HG03378 (cell line): Measurements from ENCODE around the gene RPL38.

Source experiments
- ATAC-seq: cut with Tn5 transposase; IDR thresholded peaks from one replicate; pipeline ENCODE4 v1.9.1; 2021; ENCODE audit warnings: mild to moderate bottlenecking, moderate library complexity; ENCODE audit not compliant: unreplicated experiment

Gene RPL38

DNA sequence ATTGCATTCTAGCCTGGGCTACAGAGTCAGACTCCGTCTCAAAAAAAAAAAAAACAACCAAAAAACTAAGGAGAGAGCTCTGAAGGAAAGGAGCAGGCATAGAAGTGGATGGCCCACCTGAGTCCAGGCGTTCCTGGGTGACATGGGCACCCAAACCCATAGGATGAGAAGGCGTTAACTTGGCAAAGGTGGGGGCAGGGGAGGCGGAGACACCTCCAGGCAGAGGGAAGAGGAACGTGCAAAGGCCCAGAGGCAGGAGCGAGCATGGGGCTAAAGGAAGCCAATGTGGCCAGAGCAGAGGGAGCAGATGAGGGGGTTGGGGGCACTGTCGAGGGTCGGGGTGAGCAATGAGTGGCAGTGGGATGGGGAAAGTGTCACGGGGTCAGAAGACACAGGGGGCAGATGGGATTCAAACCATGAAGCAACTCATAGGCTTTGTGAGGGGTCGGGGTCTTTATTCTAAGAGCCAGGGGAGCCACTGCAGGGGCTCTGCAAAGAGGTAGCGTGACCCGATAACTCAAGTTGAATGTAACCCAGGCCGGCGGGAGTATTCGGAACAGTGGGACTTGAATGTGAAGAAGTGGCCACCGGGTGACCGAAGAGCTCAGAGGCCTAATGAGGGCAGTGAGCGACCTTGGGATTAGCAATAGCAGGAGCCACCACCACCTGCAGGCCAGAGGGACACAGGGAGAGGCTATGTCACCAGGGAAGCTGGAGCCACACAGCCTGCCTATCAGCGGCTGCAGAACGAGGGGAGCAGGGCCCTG is 21.7 kb downstream of the RPL38 start:
- no peak for ATAC-seq

DNA sequence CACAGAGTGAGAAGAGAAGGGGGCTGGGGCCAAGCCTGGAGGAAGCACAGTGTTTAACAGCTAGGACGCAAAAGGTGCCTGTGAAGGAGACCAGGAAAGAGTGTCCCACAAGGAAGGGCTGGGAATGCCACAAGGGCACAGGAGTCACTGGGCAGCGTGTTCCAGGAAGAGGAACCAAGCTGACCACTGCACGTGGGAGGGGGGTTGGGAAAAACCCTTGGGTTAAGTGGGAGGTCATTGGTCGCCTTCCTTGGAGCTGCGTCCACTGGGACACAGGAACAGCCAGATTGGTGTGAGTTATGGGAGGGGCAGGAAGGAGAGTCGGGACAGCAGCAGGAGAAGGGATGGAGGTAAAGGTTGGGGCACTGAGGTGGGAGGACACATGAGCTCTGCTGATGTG is 22.8 kb downstream of the RPL38 start:
- no peak for ATAC-seq

DNA sequence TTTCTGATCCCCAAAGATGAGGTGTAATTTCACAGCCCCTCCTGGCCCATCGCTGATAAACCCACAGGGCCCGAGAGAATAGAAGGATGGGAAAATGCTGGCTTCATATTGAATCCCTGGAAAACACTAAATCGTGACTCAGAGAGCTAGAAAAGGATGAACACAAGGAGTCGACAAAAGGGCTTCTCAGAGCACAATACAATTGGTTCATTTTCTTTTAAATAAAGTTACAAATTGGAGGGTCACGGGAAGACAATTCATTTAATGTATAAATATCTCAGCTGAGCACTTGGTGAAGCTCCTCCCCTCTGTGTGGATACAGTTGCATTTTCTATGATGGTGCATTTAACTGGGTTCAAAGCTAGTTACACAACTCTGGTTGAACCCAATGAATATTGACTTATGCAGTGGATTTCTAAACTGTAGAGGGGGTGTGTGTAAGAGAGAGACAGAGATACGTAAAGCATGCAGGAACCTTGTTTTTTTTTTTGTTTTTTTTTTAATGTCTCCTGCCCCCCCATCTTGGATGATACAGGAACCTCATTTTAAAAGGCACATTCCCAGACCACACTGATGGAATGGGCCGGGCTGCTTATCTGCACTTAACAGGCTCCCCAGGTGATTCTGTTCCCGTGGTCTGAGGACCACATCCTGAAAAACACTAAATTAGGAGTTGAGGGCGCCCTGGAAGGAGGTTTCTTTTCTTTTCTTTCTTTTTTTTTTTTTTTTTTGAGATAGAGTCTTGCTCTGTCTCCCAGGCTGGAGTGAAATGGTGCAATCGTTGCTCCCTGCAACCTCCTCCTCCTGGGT is 24.0 kb downstream of the RPL38 start:
- no peak for ATAC-seq

DNA sequence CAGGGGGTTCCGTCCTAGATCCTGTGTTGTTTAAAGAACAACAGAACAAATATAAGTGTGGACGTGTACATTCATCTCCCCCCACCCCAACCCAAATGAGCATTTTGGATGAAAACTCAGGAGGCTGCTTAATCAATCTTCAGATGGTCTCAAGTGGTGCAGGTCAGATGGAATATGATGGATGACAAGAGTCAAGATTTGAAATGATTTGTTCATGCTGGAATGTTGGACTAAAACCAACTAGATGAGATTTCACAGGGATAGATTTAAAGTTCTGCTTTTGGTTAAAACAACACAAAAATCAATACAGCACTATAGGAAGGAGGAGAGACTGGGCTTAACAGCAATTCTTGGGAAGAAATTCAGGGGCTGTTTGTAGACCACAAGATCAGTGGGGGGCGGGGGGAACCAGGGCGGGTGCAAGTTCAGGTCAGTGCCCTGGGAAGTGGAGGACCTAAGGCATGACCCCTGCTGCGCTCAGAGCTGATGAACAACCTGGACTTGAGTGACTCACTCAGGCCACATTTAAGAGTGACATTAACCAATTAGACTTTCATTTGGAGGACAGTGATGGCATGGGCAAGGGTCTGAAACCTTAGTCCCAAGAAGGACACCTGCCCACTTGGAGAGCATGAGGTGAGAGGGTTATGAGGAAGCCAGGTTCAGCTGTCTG is 25.0 kb downstream of the RPL38 start:
- ATAC-seq, result no peak

DNA sequence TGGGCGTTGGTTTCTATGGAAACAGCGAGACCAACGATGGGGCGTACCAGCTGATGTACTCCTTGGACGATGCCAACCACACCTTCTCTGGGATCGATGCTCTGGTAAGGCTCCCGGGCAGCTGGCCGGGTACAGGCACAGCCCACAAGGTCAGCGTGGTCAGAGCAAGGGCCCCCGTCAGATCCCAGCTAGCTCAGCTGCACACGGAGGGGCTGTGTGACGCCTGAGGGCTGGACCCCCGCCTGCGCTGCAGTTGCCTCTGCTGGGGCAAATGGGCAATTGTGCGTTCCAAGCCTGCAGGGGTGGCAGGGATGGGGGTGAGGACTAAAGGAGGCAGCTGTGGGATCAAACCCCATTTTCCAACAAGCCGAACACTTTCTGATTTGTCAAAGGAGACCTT is 27.4 kb downstream of the RPL38 start:
- no peak for ATAC-seq

DNA sequence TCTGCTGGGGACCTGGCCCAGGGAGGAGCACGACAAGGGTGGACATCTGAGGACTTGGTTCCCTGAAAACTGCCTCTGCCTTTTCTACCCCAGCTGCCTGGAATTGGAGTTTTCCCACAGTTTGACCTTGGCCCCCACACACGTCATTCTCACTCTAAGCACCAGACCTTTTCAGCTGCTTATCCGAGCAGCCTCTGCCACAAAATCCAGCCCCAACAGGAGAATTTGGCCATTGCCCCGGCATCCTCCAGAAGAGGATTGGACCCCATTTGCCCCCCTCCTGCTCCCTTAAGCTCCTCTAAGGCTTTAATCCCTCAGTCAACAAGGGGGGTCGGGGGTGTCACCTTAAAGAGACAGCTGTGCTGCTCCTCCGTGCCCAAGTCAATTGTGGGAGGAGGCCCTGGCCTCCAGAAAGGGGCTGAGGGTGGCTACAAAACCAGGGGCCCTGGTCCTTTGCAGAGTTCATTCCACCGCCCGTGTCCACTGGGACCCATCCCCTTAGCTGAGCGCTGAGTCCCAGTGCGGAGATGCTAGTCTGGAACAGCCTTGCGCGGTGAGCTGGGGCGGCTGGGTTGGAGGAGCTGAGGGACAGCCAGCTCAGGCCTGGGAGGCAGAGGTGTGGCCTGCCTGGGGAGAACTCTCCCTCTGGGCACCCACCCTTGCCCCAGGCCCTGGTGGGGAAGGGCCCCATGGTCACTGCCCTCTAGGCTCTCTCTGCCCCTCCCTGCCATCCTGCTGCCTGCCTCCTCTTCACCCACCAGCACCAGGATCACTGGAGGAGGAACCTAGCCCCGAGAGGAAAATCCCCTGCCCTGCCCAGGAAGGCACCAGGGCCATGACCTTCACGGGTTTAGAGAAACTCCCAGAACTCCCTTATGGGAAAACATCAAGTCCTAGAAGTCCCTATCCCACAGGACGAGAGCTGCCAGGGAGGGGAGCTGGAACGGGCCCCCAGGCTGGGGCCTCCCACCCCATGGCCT is 28.7 kb downstream of the RPL38 start:
- ATAC-seq, result no peak

DNA sequence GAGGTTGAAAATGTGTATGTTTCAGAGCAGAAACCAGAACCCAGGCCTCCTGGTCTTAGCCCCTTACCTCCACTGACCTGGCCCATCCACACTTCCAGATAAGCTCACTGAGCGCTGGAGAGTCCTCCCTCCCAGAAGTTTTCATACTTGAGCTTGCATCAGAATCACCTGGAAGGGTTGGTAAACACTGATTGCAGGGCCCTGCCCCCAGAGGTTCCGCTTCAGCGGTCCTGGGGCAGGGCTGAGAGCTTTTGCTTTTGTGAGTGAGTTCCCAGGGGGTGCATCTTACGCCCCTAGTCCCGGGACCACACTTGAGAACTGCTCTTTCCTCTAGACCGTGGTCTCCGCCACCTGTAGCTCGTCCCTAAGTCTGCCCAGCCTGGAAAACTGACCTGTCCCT is 30.5 kb downstream of the RPL38 start:
- ATAC-seq, result no peak

DNA sequence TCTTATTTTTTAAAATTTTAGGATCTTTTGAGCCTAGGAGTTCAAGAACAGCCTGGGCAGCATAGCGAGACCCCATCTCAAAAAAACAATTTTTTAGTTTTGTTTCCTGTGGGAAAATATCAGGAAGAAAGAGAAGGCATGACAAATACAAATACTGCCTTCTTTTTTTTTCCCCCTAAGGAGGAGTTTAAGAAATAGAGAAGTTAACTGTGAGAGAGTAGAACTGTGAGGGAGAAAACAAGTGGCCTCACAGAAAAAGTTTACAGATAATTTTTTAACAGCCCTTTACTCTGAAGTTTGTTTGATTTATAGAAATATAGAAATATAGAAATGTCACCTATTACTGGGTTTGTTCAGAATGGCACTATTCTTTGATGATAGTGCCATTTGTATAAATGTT is 31.0 kb downstream of the RPL38 start:
- no peak for ATAC-seq

DNA sequence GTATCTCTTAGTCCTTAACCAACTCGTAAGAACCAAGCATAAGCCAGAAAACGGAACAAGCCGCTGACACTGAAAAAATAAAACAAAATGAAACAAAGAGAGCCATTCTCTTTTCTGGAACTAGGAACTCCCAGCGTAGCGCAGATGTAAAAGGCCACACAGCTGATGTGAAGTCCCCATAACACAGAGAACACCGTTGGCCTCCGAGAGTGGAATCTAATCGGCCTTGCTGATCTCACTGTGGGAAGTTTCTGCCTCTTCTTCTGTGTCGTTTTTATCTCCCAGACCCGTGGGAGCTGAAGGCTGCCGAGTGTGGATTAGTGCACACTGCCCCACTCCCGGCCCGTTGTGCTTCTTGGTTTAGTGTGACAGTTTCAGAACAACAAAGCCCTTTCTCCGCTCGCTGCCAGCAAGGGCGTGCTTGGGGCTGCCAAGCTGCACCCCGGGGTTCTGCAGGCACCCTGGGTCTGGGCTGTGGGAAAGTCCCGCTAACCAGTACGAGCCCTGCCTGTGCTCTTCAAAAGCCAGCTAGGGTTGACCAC is 31.6 kb downstream of the RPL38 start:
- ATAC-seq, result no peak

DNA sequence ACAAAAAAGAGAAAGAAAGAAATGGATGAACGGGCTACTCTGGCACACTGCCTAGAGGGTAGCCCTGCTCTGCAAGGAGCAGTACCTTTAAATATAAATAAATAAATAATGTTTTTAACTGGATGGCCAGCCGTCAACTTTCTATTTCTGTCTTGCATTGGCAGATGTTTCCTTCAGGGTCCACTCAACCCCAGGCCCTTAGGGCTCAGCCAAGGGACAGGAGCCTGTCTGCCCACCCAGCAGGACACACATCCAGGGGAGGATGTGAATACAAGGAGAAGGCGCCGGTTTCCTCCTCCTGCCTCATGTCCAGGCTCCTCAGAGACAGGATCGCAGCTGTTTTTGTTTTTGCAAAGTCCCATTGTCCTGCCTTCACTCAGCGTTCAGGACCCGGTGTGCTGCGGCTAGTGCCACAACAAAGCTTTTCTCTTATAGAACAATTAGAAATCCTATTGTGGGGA is 32.5 kb downstream of the RPL38 start:
- ATAC-seq, result no peak

DNA sequence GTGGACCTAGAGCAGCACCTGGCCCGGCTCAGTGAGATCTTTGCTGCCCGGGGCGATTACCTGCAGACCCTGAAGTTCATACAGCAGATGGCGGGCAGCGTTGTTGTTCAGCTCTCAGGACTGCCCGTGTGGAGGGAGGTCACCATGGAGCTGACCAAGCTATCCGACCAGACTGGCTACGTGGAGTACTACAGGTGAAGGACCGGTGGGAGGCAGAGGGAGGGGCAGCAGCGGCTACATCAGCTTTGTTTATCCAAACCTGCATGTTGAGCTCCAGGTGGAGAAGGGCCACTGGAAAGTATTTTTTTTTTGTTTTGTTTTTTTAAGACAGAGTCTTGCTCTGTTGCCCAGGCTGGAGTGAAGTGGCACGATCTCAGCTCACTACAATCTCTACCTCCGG is 33.8 kb downstream of the RPL38 start:
- no peak for ATAC-seq

DNA sequence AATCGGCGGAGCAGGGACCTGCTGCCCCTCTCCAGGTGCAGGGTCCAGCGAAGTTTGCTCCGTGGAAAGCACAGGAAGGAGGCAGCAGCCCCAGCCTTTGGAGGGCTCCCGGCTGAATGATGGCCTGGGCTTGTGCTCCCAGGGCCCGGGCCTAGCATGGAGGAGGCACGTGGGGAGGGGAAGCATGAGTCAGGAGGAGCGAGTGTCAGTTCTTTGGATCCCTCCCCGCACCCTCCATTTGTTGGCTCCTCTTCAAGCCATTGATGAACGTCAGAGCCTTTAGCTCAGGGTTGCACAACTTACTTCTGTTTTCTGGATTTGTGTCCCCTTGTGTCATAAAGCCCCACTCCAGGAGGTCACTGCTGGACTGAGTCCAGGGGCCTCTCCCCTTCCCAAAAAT is 35.7 kb downstream of the RPL38 start:
- no peak for ATAC-seq

DNA sequence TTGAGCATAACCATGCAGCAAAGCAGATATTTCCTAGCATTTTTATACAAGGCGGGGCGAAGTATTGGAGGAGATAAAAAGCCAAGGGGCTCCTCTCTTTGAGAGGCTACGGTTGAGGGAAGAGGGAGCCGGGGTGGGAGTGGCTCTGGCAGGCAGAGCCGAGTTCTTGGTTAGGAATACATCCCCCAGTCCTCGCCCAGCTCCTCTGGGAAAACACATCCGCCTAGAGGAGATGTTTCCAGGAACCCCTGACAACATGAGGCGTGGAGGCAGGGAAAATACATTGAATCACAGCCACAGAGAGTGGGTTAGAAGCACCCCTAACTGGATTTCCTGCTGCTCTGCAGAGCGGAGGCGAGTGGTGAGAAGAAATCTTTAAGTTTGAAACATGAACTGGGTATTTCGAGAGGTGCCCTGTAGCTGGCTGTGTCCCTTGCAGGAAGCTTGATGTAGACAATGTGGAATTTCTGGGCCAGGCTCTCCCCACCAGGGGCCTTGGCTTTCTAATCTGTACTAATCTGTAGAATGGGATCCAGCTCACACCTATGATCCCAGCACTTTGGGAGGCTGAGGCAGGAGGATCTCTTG is 37.2 kb downstream of the RPL38 start:
- ATAC-seq, result no peak

DNA sequence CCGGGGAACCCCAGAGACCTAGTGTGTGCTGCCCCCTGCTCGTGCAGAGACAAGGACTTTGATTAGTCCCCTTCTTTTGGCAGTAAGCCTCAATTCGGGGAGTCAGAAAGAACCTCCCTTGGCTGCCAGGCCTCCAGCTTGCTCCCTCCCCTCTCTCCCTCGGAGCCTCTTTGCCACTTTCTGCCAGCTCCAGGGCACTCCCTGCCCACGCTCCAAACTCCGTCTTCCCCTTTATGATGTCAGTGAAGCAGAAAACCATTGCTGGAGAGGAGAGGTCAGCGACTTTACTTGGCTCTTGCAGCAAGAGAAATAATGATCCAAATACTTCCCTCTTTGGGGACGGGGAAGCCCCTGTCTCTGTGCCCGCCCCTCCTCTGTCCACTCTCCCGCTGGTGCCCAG is 38.0 kb downstream of the RPL38 start:
- ATAC-seq, result no peak

DNA sequence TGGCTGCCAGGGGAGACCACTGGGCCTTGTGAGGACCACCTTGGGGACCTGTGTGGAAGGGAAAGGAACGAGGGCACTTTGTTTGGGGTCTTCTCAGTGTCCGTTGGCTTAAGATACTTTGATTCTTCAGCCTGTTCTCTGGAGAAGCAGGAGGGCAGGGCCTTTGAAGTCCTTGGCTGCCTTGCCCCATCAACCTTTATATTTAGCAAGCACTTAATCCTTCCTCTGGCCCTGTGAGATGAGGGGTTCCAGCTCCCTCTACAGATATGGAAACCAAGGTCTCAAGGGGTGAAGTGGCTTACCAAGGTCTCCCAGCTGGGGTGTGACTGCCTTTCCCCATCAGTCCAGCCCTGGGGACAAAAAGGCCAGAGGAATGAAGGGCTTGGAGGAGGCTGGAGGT is 38.4 kb downstream of the RPL38 start:
- no peak for ATAC-seq

DNA sequence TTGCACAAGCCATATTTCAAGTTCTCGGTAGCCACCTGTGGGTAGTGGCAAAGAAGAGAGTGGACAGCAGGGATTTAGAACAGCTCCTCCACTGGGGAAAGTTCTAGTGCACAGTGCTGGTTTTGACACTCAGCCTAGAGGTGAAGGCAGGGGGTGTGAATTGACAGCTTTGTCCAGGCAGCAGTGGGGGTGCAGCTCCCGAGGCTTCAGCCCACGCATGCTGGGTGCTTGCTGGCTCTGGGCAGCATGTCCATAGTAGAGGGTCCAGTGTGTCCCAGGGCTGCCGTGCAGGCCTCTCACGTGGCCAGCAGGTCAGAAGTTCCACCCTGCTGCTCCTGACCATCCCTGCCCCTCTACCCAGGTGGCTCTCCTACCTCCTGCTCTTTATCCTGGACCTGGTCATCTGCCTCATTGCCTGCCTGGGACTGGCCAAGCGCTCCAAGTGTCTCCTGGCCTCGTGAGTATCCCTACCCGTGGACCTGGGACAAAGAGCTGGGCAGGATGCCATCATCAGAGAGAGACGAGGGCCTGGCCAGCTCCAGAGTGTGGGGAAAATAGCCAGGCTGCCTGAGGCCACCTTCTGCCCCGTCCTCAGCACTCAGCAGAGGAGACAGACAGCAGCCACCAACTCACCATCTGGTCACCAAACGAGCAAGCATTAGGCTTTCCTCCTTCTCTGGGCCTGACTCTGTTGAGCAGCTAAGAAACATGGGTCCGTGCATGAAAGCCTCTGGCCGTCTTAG is 39.7 kb downstream of the RPL38 start:
- ATAC-seq, result no peak

DNA sequence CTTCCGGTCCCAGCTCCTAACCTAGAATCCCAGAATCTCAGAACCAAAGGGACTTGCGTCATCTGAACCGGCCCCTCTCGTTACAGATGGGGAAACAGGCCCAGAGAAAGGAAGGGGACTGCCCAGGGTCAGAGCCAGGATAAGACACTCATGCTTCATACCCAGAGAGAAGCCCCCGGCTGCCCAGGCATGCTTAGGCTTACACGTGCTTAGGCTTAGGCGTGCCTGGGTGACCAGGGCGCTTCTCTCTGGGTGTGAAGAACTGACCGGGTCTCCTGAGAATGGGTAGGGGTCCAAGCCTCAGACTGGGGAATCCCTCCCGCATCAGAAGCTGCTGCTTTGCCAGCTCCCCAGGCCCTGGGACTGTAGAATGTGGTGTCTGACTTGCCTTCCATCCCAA is 40.6 kb downstream of the RPL38 start:
- no peak for ATAC-seq

DNA sequence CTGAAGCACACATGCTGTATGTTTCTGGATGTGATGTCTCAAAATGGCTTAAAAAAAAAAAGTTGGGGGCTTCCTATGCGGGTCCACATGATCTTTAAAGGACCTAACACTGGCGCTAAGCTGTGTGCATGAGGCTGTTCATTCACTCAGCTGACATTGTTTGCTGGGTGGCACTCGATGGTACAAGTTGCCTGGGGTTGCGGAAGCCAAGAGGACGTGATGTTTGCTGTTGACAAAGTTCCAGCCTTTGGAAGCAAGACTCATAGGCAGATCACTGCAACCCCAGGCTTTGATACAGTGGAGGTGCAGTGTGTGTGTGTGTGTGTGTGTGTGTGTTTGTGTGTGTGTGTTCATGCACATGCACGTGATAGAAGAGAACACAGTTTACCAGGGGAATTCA is 41.1 kb downstream of the RPL38 start:
- no peak for ATAC-seq

DNA sequence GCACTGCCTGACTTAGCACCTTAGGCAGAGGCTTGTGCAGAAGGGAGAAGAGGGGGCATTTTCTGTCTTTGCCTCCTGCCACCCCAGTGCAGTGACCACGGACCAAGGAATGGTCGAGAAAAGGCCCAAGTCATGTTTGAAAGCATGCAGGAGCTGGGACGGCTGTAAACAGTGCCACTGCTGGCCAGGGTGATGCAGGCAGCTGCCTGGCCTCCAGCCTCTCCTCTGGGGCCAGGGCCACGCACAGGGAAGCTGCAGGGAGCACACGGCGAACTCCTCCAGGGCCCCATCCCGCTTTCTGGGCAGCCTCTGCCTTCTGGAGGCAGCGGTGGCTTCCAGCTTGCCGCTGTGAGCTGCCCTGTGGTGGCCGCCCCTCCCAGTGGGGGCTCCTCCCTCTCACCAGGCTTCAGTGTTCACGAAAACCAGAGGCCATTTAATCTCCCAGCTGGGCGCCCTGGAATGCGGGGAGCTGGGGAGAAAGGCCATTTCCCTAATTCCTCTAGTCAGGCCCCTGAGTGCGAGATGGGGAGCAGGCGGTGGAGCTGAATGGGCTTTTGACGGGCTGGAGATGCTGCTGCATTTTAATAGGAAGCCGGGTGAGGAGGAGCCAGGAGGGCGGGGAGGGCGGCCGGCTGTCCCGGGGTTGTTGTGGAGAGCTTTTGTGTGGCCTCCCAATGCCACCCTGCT is 41.8 kb downstream of the RPL38 start:
- ATAC-seq, result no peak
